Activated CD4-positive, alpha-beta T cell treated with anti-CD3 and anti-CD28 coated beads for 36 hours (primary cell): ENCODE measurements around the gene OR2A25. TPM values are rescaled to one million over a fixed set of nuclear protein-coding genes. Genes with fewer than 3 reads are reported as not detected.
A peak's percentile ranks its signal among the peaks of the same experiment; 100 is the strongest.

Experiments used
- ATAC-seq: fragments of 200-7000 bp; cut with Tn5 transposase; one replicate; pipeline ENCODE4 v1.10.0; 2021; ENCODE audit warnings: mild to moderate bottlenecking, moderate library complexity
- CTCF ChIA-PET: fragments of 350-600 bp; sonication (Branson Sonifier 250); formaldehyde crosslinking; loops from one replicate; lab custom pipeline; 2021; ENCODE audit warnings: antibody characterized with exemption; lab: Charles Lee
- POLR2A ChIA-PET: fragments of 350-600 bp; sonication (Branson Sonifier 250); formaldehyde crosslinking; loops from one replicate; lab custom pipeline; 2021; ENCODE audit warnings: antibody characterized with exemption, inconsistent platforms; lab: Charles Lee
- DNase-seq: peaks from one replicate; pipeline ENCODE4 v3.0.0-alpha.2; 2020
- H3K27ac Mint-ChIP-seq: one replicate; pipeline ENCODE4 v1.8.0; 2021; ENCODE audit warnings: mixed read lengths
- H3K27me3 Mint-ChIP-seq: one replicate; pipeline ENCODE4 v1.8.0; 2021; ENCODE audit warnings: mixed read lengths
- H3K36me3 Mint-ChIP-seq: one replicate; pipeline ENCODE4 v1.8.0; 2021; ENCODE audit warnings: low read depth, mixed read lengths
- H3K4me1 Mint-ChIP-seq: one replicate; pipeline ENCODE4 v1.8.0; 2021; ENCODE audit warnings: mixed read lengths
- H3K4me3 Mint-ChIP-seq: one replicate; pipeline ENCODE4 v1.8.0; 2021; ENCODE audit warnings: mild to moderate bottlenecking, moderate library complexity, mixed read lengths
- H3K9me3 Mint-ChIP-seq: one replicate; pipeline ENCODE4 v1.8.0; 2021; ENCODE audit warnings: low read depth, mixed read lengths
- intact Hi-C, 2 experiments: fragments of 100-400 bp; cut with DNase I in 1 of 2; cut with micrococcal nuclease in 1 of 2; formaldehyde crosslinking; loops; one replicate each; pipeline versions ENCODE4 v1.14.2 to v1.15.1; 2022 to 2024; cut with DNase I, micrococcal nuclease
- total RNA-seq, 2 experiments: library from RNA; stranded (reverse); gene quantifications; one replicate each; pipeline ENCODE4 v1.2.3, GENCODE V29; 2021

OR2A25 gene, protein sequence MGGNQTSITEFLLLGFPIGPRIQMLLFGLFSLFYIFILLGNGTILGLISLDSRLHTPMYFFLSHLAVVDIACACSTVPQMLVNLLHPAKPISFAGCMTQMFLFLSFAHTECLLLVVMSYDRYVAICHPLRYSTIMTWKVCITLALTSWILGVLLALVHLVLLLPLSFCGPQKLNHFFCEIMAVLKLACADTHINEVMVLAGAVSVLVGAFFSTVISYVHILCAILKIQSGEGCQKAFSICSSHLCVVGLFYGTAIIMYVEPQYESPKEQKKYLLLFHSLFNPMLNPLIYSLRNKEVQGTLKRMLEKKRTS
- total RNA-seq = not detected

GRCh38 chr7:144069511-144069910 lies at the start of gene OR2A25:
Gene OR2A25 (plus strand): TSS chr7:144069811. CDS start chr7:144074220, 4,409 bp downstream.
- ATAC-seq (no peak), DNase-seq (no peak)
- H3K9me3 Mint-ChIP-seq = no peaks in the 10 kb centered on the region
- no peaks in the 10 kb centered on the region for H3K36me3 Mint-ChIP-seq
- H3K4me1 Mint-ChIP-seq = no peaks in the 10 kb centered on the region
- intact Hi-C loops = no loop called here
- H3K27ac Mint-ChIP-seq = no peak within 1 kb of the TSS
- peaks cover 11% of the 10 kb centered on the region for H3K27me3 Mint-ChIP-seq
- H3K4me3 Mint-ChIP-seq = no peak within 1 kb of the TSS
- POLR2A ChIA-PET = no interaction called here
- CTCF ChIA-PET = no interaction called here

- POLR2A ChIA-PET = no interaction called here
- Mint-ChIP-seq H3K4me1 (no peaks in the 10 kb centered on the region), H3K36me3 (no peaks in the 10 kb centered on the region), H3K9me3 (no peaks in the 10 kb centered on the region), H3K27ac (no peak overlapping the region), H3K4me3 (no peak overlapping the region), H3K27me3 (no peaks in the 10 kb centered on the region)
- intact Hi-C loops = no loop called here
- CTCF ChIA-PET = interaction anchor here (0.8 kb wide), 1 partner anchor 1019 kb away, joined by 3 read pairs; no protein-coding TSS in a partner anchor
- ATAC-seq (no peak), DNase-seq (no peak)
These were observed 49.3 kb upstream of the OR2A25 start for GRCh38 chr7:144020340-144020739.

DNA sequence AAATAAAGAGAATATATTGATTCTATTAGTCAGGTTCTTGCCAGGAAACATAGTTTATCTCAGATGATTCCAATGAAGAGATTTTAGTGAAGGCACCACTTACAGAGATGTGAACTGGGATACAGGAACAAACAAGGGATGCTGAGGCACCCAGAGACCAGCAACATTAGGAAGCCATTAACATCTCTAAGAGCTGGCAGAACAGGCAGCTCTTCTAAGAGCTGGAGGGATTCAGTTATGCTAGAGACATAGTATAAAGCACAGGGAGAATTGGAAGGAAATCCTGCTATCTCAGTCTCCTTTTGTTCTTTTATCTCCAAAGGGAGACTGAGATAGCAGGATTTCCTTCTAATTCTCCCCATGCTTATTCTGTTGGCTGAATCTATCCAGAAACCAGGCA lies 47.4 kb upstream of the OR2A25 start:
- Mint-ChIP-seq H3K9me3 (no peaks in the 10 kb centered on the region), H3K4me1 (no peaks in the 10 kb centered on the region), H3K27me3 (no peaks in the 10 kb centered on the region), H3K4me3 (no peak overlapping the region), H3K27ac (no peak overlapping the region), H3K36me3 (no peaks in the 10 kb centered on the region)
- ChIA-PET POLR2A (no interaction called here), CTCF (interaction anchor here (0.6 kb wide), 1 partner anchor 802 kb away, joined by 5 read pairs; no protein-coding TSS in a partner anchor)
- ATAC-seq (no peak), DNase-seq (no peak)
- intact Hi-C loops = no loop called here

DNA sequence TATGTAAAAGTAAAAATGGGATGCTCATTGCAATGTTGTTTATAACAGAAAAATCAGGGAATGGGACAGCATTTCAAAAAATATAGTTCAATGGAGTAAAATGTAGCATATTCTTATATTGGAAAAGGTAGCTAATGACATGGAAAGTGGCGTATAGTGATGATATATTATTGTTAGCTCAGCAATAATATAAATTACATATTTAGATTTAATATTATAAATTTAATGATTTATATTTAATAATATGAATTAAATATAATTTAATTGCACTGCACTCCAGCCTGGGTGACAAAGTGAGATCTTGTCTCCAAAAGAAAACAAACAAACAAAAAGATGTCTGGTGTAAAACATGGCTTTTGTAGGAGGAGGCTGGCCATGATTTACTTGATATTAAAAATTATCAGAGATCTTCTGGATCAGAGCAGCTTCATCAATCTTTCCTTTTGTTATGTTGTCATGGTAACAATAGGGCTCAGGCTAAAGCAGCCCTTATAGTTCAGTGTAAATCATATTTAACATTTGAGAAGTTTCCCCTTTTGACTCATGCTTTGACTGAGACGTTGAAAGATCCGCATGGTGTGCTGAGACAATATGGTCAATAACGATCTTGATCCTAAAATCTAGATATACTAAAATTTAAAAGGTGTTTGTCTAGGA lies 46.3 kb upstream of the OR2A25 start:
- intact Hi-C loops = no loop called here
- Mint-ChIP-seq H3K36me3 (no peaks in the 10 kb centered on the region), H3K27me3 (no peaks in the 10 kb centered on the region), H3K9me3 (no peaks in the 10 kb centered on the region), H3K4me3 (no peak overlapping the region), H3K27ac (no peak overlapping the region), H3K4me1 (peaks cover 6% of the 10 kb centered on the region)
- ATAC-seq (no peak), DNase-seq (no peak)
- POLR2A ChIA-PET = no interaction called here
- CTCF ChIA-PET = no interaction called here

DNA sequence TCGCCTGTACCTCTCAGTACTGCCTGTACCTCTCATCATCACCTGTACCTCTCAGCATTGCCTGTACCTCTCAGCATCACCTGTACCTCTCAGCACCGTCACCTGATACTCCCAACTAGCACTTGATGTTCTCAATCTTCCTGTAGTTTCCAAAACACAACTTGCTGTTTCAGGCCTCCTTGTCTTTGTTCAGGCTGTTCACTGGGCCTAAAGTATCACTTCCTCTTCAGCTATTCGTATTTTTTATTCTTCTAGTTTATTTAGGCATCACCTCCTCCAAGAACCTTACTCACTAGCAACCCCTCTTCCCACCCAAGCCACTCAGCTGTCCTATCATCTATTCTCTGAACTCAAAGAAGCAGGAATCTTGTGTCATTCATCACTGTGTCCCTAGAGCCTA lies 45.4 kb upstream of the OR2A25 start:
- no peak for ATAC-seq
- Mint-ChIP-seq H3K4me1 (peaks cover 6% of the 10 kb centered on the region), H3K4me3 (no peak overlapping the region), H3K9me3 (no peaks in the 10 kb centered on the region), H3K36me3 (no peaks in the 10 kb centered on the region), H3K27ac (no peak overlapping the region), H3K27me3 (no peaks in the 10 kb centered on the region)
- DNase-seq = no peak
- POLR2A ChIA-PET = no interaction called here
- intact Hi-C loops = no loop called here
- CTCF ChIA-PET = interaction anchor here (0.9 kb wide), 1 partner anchor 104 kb away, joined by 5 read pairs; no protein-coding TSS in a partner anchor

GRCh38 chr7:144026203-144026883 lies 43.3 kb upstream of the OR2A25 start:
- intact Hi-C loops = no loop called here
- H3K9me3 Mint-ChIP-seq = no peaks in the 10 kb centered on the region
- CTCF ChIA-PET = no interaction called here
- DNase-seq (no peak), ATAC-seq (no peak)
- H3K27me3 Mint-ChIP-seq = no peaks in the 10 kb centered on the region
- peaks cover 6% of the 10 kb centered on the region for H3K4me1 Mint-ChIP-seq
- H3K4me3 Mint-ChIP-seq = no peak overlapping the region
- POLR2A ChIA-PET = no interaction called here
- no peaks in the 10 kb centered on the region for H3K36me3 Mint-ChIP-seq
- H3K27ac Mint-ChIP-seq = no peak overlapping the region

- Mint-ChIP-seq H3K27me3 (peaks cover 5% of the 10 kb centered on the region), H3K9me3 (no peaks in the 10 kb centered on the region), H3K27ac (no peak overlapping the region), H3K4me1 (peaks cover 6% of the 10 kb centered on the region), H3K4me3 (no peak overlapping the region), H3K36me3 (no peaks in the 10 kb centered on the region)
- DNase-seq (no peak), ATAC-seq (no peak)
- CTCF ChIA-PET = interaction anchor here (1.5 kb wide), 1 partner anchor 101 kb away, joined by 4 read pairs; no protein-coding TSS in a partner anchor
- intact Hi-C loops = no loop called here
- POLR2A ChIA-PET = no interaction called here
These were observed 42.5 kb upstream of the OR2A25 start for GRCh38 chr7:144027070-144027469.

GRCh38 chr7:144027974-144028373 lies 41.6 kb upstream of the OR2A25 start:
- intact Hi-C loops = loop anchor here in 1 of 2 experiments (1.0 kb wide), 1 partner anchor 127 kb away; no protein-coding TSS in a partner anchor
- H3K4me1 Mint-ChIP-seq = peaks cover 6% of the 10 kb centered on the region
- CTCF ChIA-PET = interaction anchor here (1.5 kb wide), 2 partner anchors 100 to 126 kb away, joined by 4 read pairs; partner anchors contain the start of gene TCAF1

GRCh38 chr7:144028547-144028946 lies 41.1 kb upstream of the OR2A25 start:
- intact Hi-C loops = loop anchor here in 1 of 2 experiments (1.0 kb wide), 1 partner anchor 127 kb away; no protein-coding TSS in a partner anchor
- DNase-seq = no peak
- Mint-ChIP-seq H3K27ac (no peak overlapping the region), H3K9me3 (no peaks in the 10 kb centered on the region), H3K27me3 (peaks cover 10% of the 10 kb centered on the region), H3K4me3 (no peak overlapping the region), H3K4me1 (peaks cover 6% of the 10 kb centered on the region), H3K36me3 (no peaks in the 10 kb centered on the region)
- ChIA-PET POLR2A (no interaction called here), CTCF (interaction anchor here (1.5 kb wide), 2 partner anchors 100 to 127 kb away, joined by 4 read pairs; partner anchors contain the start of gene TCAF1)
- ATAC-seq = no peak

More at GRCh38 chr7:144027974-144028373, 41.6 kb upstream of the OR2A25 start:
- Mint-ChIP-seq H3K4me3 (no peak overlapping the region), H3K36me3 (no peaks in the 10 kb centered on the region), H3K9me3 (no peaks in the 10 kb centered on the region), H3K27me3 (peaks cover 10% of the 10 kb centered on the region), H3K27ac (no peak overlapping the region)
- peak; percentile 44 for ATAC-seq
- POLR2A ChIA-PET = no interaction called here
- DNase-seq = no peak

DNA sequence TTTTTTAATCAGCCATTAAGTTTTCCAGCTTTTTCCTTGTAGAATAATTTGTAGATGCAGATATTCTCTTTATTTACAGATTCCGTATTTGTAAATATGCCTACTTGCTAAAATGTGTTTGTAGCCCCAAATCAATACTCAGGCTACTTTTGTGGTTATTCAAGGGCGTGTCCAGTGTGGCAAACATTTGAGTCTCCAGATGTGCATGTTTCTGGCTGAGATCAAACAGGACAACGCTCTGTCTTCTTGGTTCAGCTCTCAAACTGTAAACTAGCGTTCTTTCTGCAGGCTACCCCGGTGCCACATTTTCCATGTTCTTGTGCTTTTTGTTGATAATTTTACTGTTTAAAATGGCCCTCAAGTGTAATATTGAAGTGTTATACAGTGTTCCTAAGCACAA lies 37.1 kb upstream of the OR2A25 start:
- DNase-seq = no peak
- Mint-ChIP-seq H3K4me1 (peaks cover 4% of the 10 kb centered on the region), H3K36me3 (no peaks in the 10 kb centered on the region), H3K9me3 (no peaks in the 10 kb centered on the region), H3K27me3 (peaks cover 17% of the 10 kb centered on the region), H3K4me3 (no peak overlapping the region), H3K27ac (no peak overlapping the region)
- POLR2A ChIA-PET = no interaction called here
- CTCF ChIA-PET = interaction anchor here (1.0 kb wide), 1 partner anchor 295 kb away, joined by 4 read pairs; no protein-coding TSS in a partner anchor
- intact Hi-C loops = no loop called here
- no peak for ATAC-seq

DNA sequence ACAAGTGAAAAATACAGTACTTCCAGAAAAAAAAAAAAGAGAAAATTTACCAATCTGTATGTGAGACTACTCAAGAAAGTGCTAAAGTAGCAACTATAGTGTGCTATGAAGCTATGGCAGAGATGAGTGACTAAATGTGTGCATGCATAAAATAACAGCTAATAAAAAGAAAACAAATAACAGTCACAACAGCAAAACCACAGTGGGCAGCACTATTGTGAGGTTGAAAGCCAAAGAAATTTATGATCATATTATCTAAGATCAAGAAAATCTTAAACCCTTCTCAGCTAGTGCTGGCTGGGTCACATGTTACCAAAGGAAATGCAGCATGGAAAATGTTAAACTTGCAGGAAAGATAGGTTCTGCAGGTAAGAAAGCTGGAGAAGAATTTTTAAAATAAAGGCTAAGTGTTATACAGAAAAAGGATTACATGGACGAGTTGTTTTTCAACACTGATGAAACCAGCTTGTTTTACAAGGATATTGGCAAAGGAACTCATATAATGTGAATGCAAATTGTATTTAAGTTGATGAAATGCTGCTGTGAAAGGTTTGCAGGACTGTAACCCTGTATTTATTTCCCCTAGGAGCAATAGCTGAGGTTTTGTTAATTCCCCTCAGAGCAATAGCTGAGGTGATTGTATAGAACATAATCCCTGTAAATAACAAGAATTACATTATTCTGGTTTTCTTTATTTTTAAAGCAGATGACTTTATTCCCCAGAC lies 36.5 kb upstream of the OR2A25 start:
- Mint-ChIP-seq H3K9me3 (no peaks in the 10 kb centered on the region), H3K4me1 (no peaks in the 10 kb centered on the region), H3K4me3 (no peak overlapping the region), H3K36me3 (no peaks in the 10 kb centered on the region), H3K27ac (no peak overlapping the region), H3K27me3 (peaks cover 17% of the 10 kb centered on the region)
- ChIA-PET CTCF (interaction anchor here (1.0 to 1.1 kb wide), 2 partner anchors 95 to 296 kb away, joined by 4 to 5 read pairs; no protein-coding TSS in a partner anchor), POLR2A (no interaction called here)
- ATAC-seq (no peak), DNase-seq (no peak)
- intact Hi-C loops = no loop called here
